D721Med (cell line): ENCODE results near the gene KNDC1.

ENCODE experiments used
- DNase-seq: peaks from one replicate; pipeline ENCODE4 v3.0.0; 2011; ENCODE audit warnings: low spot score; ENCODE audit not compliant: insufficient read length
- FAIRE-seq: peaks from 2 replicates; lab custom pipeline; 2011; peaks lifted over from hg19 to GRCh38; lab: Jason Lieb, UNC
- CTCF ChIP-seq: IDR thresholded peaks from 2 replicates; pipeline ENCODE4 v1.5.1; 2012; ENCODE audit warnings: mild to moderate bottlenecking, control low read depth; ENCODE audit not compliant: insufficient read depth; ENCODE audit errors: missing control alignments

The KNDC1 gene

GRCh38 chr10:133187906-133188681 lies 28.1 kb downstream of the KNDC1 start:
- DNase-seq: no peak
- no peak for FAIRE-seq
- no peak for TF ChIP-seq CTCF

GRCh38 chr10:133189256-133189655 lies 29.2 kb downstream of the KNDC1 start:
- FAIRE-seq (no peak), DNase-seq (no peak)
- no peak for TF ChIP-seq CTCF

GRCh38 chr10:133189726-133190125 lies 29.7 kb downstream of the KNDC1 start:
- DNase-seq (no peak), FAIRE-seq (no peak)
- no peak for TF ChIP-seq CTCF

- DNase-seq (no peak), FAIRE-seq (no peak)
- no peak for TF ChIP-seq CTCF
Observed at GRCh38 chr10:133190225-133190624, 30.2 kb downstream of the KNDC1 start.

- DNase-seq (no peak), FAIRE-seq (no peak)
- TF ChIP-seq CTCF: no peak
Observed at GRCh38 chr10:133191651-133192050, 31.6 kb downstream of the KNDC1 start.

- no peak for FAIRE-seq
- no peak for TF ChIP-seq CTCF
Observed at GRCh38 chr10:133194151-133194550, 34.1 kb downstream of the KNDC1 start.

GRCh38 chr10:133195096-133195495 lies 35.1 kb downstream of the KNDC1 start:
- DNase-seq (no peak), FAIRE-seq (no peak)
- no peak for TF ChIP-seq CTCF

More at GRCh38 chr10:133194151-133194550, 34.1 kb downstream of the KNDC1 start:
- DNase-seq: no peak
